ENCODE results near the gene PDE6B. TPM values are rescaled to one million over a fixed set of nuclear protein-coding genes. Genes with fewer than 3 reads are reported as not detected.

PDE6B gene
- total and polyA plus RNA-seq, 2 of the 13 experiments (the other 11 are each of a cell fraction or from before 2014, with no cell fraction given): 0.38 to 0.40 TPM

GRCh38 chr4:687048-687970 lies 61.9 kb downstream of the PDE6B start (continued):
- TF ChIP-seq ZNF557 (CRISPR knock-in tag; IDR thresholded peaks at IDR 0.05) (no peak), MBNL3 (CRISPR knock-in tag; conservative IDR thresholded peaks at IDR 0.05) (no peak), ZNF333 (CRISPR knock-in tag; IDR thresholded peaks at IDR 0.05; ENCODE audit: borderline replicate concordance) (no peak), RXRB (CRISPR knock-in tag; IDR thresholded peaks at IDR 0.05; ENCODE audit: borderline replicate concordance) (peak; percentile 89), HOXA7 (CRISPR knock-in tag; IDR thresholded peaks at IDR 0.05) (no peak), ZNF235 (CRISPR knock-in tag; IDR thresholded peaks at IDR 0.05; ENCODE audit: borderline replicate concordance) (peak; percentile 62; the same call in 1 of the 2 replicates), ZNF484 (CRISPR knock-in tag; IDR thresholded peaks at IDR 0.05; ENCODE audit: borderline replicate concordance, low read depth) (no peak), PTBP1 (IDR thresholded peaks at IDR 0.05; ENCODE audit: low read depth, low read length, poor library complexity, severe bottlenecking) (peak; percentile 52), ZNF350 (CRISPR knock-in tag; IDR thresholded peaks at IDR 0.05; ENCODE audit: borderline replicate concordance, low read depth) (peak; percentile 65; the same call in 1 of the 2 replicates), CHCHD3 (CRISPR knock-in tag; IDR thresholded peaks at IDR 0.05) (no peak), HIVEP1 (CRISPR knock-in tag; IDR thresholded peaks at IDR 0.05) (peak; percentile 64; the same call in 1 of the 2 replicates), SALL1 (CRISPR knock-in tag; IDR thresholded peaks at IDR 0.05) (peak; percentile 72), THYN1 (CRISPR knock-in tag; IDR thresholded peaks at IDR 0.05; ENCODE audit: borderline replicate concordance, low read depth) (no peak), JUND (CRISPR knock-in tag; IDR thresholded peaks at IDR 0.05) (0 out of 2 replicates have a peak, but pooled peaks have one; percentile 35), EED (CRISPR knock-in tag; IDR thresholded peaks at IDR 0.05) (no peak), NCOR1 (IDR thresholded peaks at IDR 0.05; ENCODE audit: borderline replicate concordance, low read length) (no peak), SATB2 (CRISPR knock-in tag; IDR thresholded peaks at IDR 0.05) (no peak), ZSCAN5A (CRISPR knock-in tag; IDR thresholded peaks at IDR 0.05; ENCODE audit: borderline replicate concordance) (no peak), TRIM22 (IDR thresholded peaks at IDR 0.05) (no peak), LCORL (IDR thresholded peaks at IDR 0.05) (no peak), LCORL (CRISPR knock-in tag; IDR thresholded peaks at IDR 0.05) (peak; percentile 87), TBP (CRISPR knock-in tag; IDR thresholded peaks at IDR 0.05) (no peak), EEA1 (CRISPR knock-in tag; IDR thresholded peaks at IDR 0.05; ENCODE audit: borderline replicate concordance) (no peak), ZSCAN12 (CRISPR knock-in tag; IDR thresholded peaks at IDR 0.05) (no peak)
- TF ChIP-seq, protein P1, sequence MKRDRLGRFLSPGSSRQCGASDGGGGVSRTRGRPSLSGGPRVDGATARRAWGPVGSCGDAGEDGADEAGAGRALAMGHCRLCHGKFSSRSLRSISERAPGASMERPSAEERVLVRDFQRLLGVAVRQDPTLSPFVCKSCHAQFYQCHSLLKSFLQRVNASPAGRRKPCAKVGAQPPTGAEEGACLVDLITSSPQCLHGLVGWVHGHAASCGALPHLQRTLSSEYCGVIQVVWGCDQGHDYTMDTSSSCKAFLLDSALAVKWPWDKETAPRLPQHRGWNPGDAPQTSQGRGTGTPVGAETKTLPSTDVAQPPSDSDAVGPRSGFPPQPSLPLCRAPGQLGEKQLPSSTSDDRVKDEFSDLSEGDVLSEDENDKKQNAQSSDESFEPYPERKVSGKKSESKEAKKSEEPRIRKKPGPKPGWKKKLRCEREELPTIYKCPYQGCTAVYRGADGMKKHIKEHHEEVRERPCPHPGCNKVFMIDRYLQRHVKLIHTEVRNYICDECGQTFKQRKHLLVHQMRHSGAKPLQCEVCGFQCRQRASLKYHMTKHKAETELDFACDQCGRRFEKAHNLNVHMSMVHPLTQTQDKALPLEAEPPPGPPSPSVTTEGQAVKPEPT (CRISPR knock-in tag; IDR thresholded peaks at IDR 0.05; ENCODE audit: low read depth): 0 out of 2 replicates have a peak, but pooled peaks have one; percentile 20
